Measurements from ENCODE around the gene SUN5.

DNA sequence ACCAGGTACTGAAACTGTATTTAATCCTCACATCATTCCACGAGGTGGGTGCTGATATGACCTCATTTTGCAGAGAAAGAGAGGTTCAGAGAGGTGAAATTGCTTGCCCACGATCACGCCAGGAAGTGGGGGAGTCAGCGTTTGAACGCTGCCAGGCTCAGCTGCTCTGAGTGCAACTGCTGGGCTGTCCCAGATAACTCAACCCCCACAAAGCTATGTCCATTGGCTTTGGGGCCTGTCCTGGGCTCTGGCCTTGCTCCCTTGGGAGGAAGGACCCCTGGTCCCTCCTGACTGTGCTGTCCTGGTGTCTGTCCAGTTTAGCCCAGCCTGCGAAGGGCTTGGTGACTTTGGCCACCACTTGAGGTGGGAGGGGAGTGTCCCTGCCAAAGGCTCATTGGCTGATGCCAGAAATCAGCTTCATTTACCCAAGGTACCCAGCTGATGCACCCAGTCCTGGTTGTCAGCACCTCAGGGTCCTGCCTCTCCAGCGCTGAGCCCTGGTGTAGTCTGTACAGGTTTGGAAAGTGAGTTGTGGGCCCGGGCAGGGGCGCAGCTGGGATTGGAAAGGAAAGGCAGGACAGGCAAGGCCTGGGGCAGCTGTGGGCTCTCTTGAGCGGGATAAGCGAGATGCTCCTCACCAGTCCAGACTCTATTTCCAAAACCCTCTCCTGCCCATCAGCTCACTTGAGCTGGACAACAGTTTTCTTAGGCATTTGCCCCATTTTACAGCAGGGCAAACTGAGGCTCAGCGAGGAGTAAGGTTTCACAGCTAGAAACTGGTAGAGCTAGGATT lies 38.5 kb downstream of the SUN5 start:
- TF ChIP-seq CTCF (IDR thresholded peaks at IDR 0.05) (no peak), EZH2 (IDR thresholded peaks at IDR 0.05; ENCODE audit: borderline replicate concordance, insufficient read depth, low read depth, low read length, poor library complexity, severe bottlenecking) (no peak)

Data from B cell (primary cell).